ENCODE data around the gene TOP1.

TOP1 gene

GRCh38 chr20:41054070-41054846 is 25.6 kb downstream of the TOP1 start:
- in situ Hi-C loops (cut with MboI; ENCODE audit: low sequenced_read_pairs), result no loop called here

GRCh38 chr20:41054847-41055230 is 26.2 kb downstream of the TOP1 start:
- in situ Hi-C loops (cut with MboI; ENCODE audit: low sequenced_read_pairs), result no loop called here

GRCh38 chr20:41055679-41056078 is 27.1 kb downstream of the TOP1 start:
- in situ Hi-C loops (cut with MboI; ENCODE audit: low sequenced_read_pairs), result no loop called here

- in situ Hi-C loops (cut with MboI; ENCODE audit: low sequenced_read_pairs), result no loop called here
Measured at GRCh38 chr20:41057999-41058673, 29.5 kb downstream of the TOP1 start.

GRCh38 chr20:41058674-41059635 is 30.3 kb downstream of the TOP1 start:
- in situ Hi-C loops (cut with MboI; ENCODE audit: low sequenced_read_pairs), result no loop called here

- in situ Hi-C loops (cut with MboI; ENCODE audit: low sequenced_read_pairs), result no loop called here
Measured at GRCh38 chr20:41061155-41061554, 32.5 kb downstream of the TOP1 start.

GRCh38 chr20:41063442-41063841 is 34.8 kb downstream of the TOP1 start:
- in situ Hi-C loops (cut with MboI; ENCODE audit: low sequenced_read_pairs), result no loop called here

- in situ Hi-C loops (cut with MboI; ENCODE audit: low sequenced_read_pairs), result no loop called here
Measured at GRCh38 chr20:41064377-41064776, 35.8 kb downstream of the TOP1 start.

- in situ Hi-C loops (cut with MboI; ENCODE audit: low sequenced_read_pairs), result no loop called here
Measured at GRCh38 chr20:41065716-41066115, 37.1 kb downstream of the TOP1 start.

- in situ Hi-C loops (cut with MboI; ENCODE audit: low sequenced_read_pairs), result no loop called here
Measured at GRCh38 chr20:41068806-41069205, 40.2 kb downstream of the TOP1 start.

GRCh38 chr20:41072190-41072863 is 43.7 kb downstream of the TOP1 start:
- in situ Hi-C loops (cut with MboI; ENCODE audit: low sequenced_read_pairs), result no loop called here

- in situ Hi-C loops (cut with MboI; ENCODE audit: low sequenced_read_pairs), result no loop called here
Measured at GRCh38 chr20:41072915-41073314, 44.3 kb downstream of the TOP1 start.

- in situ Hi-C loops (cut with MboI; ENCODE audit: low sequenced_read_pairs), result no loop called here
Measured at GRCh38 chr20:41074441-41074840, 45.8 kb downstream of the TOP1 start.

GRCh38 chr20:41076776-41077175 is 48.2 kb downstream of the TOP1 start:
- in situ Hi-C loops (cut with MboI; ENCODE audit: low sequenced_read_pairs), result no loop called here

- in situ Hi-C loops (cut with MboI; ENCODE audit: low sequenced_read_pairs), result no loop called here
Measured at GRCh38 chr20:41078329-41078728, 49.7 kb downstream of the TOP1 start.

GRCh38 chr20:41079066-41079465 is 50.4 kb downstream of the TOP1 start:
- in situ Hi-C loops (cut with MboI; ENCODE audit: low sequenced_read_pairs), result no loop called here

- in situ Hi-C loops (cut with MboI; ENCODE audit: low sequenced_read_pairs), result no loop called here
Measured at GRCh38 chr20:41080866-41081265, 52.2 kb downstream of the TOP1 start.

- in situ Hi-C loops (cut with MboI; ENCODE audit: low sequenced_read_pairs), result no loop called here
Measured at GRCh38 chr20:41081276-41081814, 52.7 kb downstream of the TOP1 start.

- in situ Hi-C loops (cut with MboI; ENCODE audit: low sequenced_read_pairs), result no loop called here
Measured at GRCh38 chr20:41082306-41082705, 53.7 kb downstream of the TOP1 start.

GRCh38 chr20:41085606-41086005 is 57.0 kb downstream of the TOP1 start:
- in situ Hi-C loops (cut with MboI; ENCODE audit: low sequenced_read_pairs), result no loop called here

All from HL-60/S4 treated with phorbol 12-myristate 13-acetate at 8.2 ng/mL for 4 days and 3 days (cell line).